Uterus (tissue), 4 donors: ENCODE data around the gene CILP2. TPM values are rescaled to one million over a fixed set of nuclear protein-coding genes. Genes with fewer than 3 reads are reported as not detected.

Source experiments
- DNase-seq, 2 donors: peaks; one replicate each; pipeline ENCODE4 v3.0.0-alpha.2; 2019 to 2020
- H3K27ac ChIP-seq, 2 donors: fragments of 200-600 bp; sonication (generic); 1 replicate in 1 of 2; 2 replicates in 1 of 2; pipeline ENCODE4 v1.5.1; 2016 to 2018
- H3K27me3 ChIP-seq, 2 donors: fragments of 200-600 bp; sonication (generic); one replicate each; pipeline ENCODE4 v1.5.1; 2018 to 2019; ENCODE audit warnings: control low read depth in 1 of 2
- H3K36me3 ChIP-seq, 2 donors: fragments of 200-600 bp; sonication (generic); one replicate each; pipeline ENCODE4 v1.5.1; 2019; ENCODE audit warnings: control low read depth in 1 of 2
- H3K4me1 ChIP-seq, 2 donors: fragments of 200-600 bp; sonication (generic); one replicate each; pipeline ENCODE4 v1.5.1; 2018 to 2019; ENCODE audit warnings: control low read depth in 1 of 2
- H3K4me3 ChIP-seq, 2 donors: fragments of 200-600 bp; sonication (generic); 1 replicate in 1 of 2; 2 replicates in 1 of 2; pipeline ENCODE4 v1.5.1; 2018 to 2019; ENCODE audit warnings: mild to moderate bottlenecking in 1 of 2
- H3K9me3 ChIP-seq, 2 donors: fragments of 200-600 bp; sonication (generic); one replicate each; pipeline ENCODE4 v1.5.1; 2019; ENCODE audit warnings: control low read depth in 1 of 2
- POLR2A ChIP-seq, 2 donors: fragments of 450-650 bp; IDR thresholded peaks; one replicate each; pipeline ENCODE4 v1.6.1; 2016; ENCODE audit warnings: antibody characterized with exemption in 2 of 2, mild to moderate bottlenecking in 1 of 2, moderate library complexity in 1 of 2
- intact Hi-C: fragments of 100-400 bp; cut with DNase I; formaldehyde crosslinking; loops from one replicate; pipeline ENCODE4 v1.15.1; 2023; ENCODE audit warnings: low total_unique reads
- total RNA-seq, 4 donors: library from RNA; depleted of rRNA in 3 of 4; stranded (reverse); fragments of >200 nt in 3 of 4; gene quantifications; one replicate each; pipeline versions ENCODE4 v1.1.0 to v1.2.4, GENCODE V29; 2014 to 2023
- TF ChIP-seq, protein P1 (sequence below), 4 experiments: fragments of 200-600 bp in 2 of 4; fragments of 450-650 bp in 2 of 4; sonication (generic) in 2 of 4; IDR thresholded peaks; one replicate each; pipeline ENCODE4 v1.5.1; 2016 to 2019; ENCODE audit warnings: antibody characterized with exemption in 4 of 4, mild to moderate bottlenecking in 2 of 4, moderate library complexity in 1 of 4
- donor health status: DM: yes; HTN: yes; CAD: no.

CILP2 gene
- total RNA-seq, 4 donors from 2014 or later = 0.15 to 1.2 TPM; not detected in 2

DNA sequence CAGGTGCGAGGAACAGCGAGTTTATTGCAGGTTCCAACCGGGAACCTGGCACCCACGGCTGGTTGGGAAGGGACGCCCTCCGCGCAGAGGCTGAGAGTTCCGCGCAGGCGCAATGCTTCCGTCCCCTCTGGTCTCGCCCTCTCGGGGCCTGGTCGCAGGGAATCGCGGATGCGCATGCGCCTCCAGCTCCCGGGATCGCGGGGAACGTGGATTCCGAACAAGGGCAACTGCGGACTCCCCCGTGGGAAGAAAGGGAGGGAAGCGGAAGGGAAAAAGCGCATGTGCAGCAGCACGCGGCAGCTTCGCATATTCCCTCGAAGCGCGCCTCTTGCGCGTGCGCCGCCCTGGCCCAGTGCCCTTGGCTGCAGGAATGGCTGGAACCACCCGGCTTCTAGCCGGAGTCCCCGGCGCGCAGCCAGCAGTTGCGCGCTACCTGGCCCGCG lies 23.8 kb upstream of the CILP2 start:
- no peaks in the 10 kb centered on the region for H3K36me3 ChIP-seq

DNA sequence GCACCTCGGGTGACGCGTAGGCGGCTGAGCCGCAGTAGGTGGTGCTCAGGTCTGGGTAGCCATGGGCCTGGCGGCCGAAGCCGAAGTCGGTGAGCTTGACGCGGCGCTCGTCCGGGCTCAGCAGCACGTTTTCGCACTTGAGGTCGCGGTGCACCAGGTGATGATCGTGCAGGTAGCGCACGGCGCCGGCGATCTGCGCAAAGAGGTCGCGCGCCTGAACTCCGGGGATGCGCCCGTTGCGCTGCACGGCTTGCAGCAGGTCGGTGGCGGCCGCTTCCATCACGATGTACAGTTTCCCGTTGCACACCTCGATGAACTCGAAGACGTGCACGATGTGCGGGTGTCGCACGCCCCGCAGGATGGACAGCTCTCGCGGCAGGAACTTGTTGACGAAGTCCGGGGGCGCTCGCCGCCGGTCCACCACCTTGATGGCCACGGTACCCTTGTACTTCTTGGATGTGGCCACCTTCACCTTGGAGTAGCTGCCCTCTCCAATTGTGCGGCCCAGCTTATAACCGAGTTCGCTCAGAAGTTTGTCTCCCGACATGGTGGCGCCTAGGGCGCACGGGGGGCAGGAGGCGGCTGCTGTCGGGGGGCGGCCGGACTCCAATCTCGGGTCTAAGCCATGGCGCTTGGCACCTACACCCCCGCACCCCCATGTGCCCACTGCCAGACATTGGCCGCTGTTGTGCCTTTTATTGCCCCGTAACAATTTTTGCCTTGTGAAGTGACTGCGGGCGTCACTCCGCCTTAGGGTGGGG lies 23.0 kb upstream of the CILP2 start, which contains the start of gene TSSK6:
TSS of gene TSSK6 (minus strand) at position 668 of the 761 bp plus-strand sequence. CDS start at position 547, 121 bp downstream.
- Histone ChIP-seq H3K9me3 (no peaks in the 10 kb centered on the region), H3K4me3 (peak within 1 kb of the TSS; percentile 64 to 83), H3K4me1 (peaks cover 0 to 6% of the 10 kb centered on the region in 2 donors), H3K27ac (peak within 1 kb of the TSS; percentile 77 to 80), H3K27me3 (no peaks in the 10 kb centered on the region), H3K36me3 (no peaks in the 10 kb centered on the region)
- no peak for DNase-seq
- intact Hi-C loops = no loop called here
- TF ChIP-seq, protein P1, sequence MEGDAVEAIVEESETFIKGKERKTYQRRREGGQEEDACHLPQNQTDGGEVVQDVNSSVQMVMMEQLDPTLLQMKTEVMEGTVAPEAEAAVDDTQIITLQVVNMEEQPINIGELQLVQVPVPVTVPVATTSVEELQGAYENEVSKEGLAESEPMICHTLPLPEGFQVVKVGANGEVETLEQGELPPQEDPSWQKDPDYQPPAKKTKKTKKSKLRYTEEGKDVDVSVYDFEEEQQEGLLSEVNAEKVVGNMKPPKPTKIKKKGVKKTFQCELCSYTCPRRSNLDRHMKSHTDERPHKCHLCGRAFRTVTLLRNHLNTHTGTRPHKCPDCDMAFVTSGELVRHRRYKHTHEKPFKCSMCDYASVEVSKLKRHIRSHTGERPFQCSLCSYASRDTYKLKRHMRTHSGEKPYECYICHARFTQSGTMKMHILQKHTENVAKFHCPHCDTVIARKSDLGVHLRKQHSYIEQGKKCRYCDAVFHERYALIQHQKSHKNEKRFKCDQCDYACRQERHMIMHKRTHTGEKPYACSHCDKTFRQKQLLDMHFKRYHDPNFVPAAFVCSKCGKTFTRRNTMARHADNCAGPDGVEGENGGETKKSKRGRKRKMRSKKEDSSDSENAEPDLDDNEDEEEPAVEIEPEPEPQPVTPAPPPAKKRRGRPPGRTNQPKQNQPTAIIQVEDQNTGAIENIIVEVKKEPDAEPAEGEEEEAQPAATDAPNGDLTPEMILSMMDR (IDR thresholded peaks at IDR 0.05) = no peak
- no peak for TF ChIP-seq POLR2A (IDR thresholded peaks at IDR 0.05)

More for the DNA sequence above, 23.8 kb upstream of the CILP2 start:
- no peak for TF ChIP-seq POLR2A (IDR thresholded peaks at IDR 0.05)
- DNase-seq = peak in 1 of 2 donors; percentile 51
- intact Hi-C loops = no loop called here
- Histone ChIP-seq H3K4me3 (peak overlapping the region in 1 of 2 donors; percentile 1), H3K4me1 (peaks cover 0 to 6% of the 10 kb centered on the region in 2 donors), H3K27ac (no peak overlapping the region), H3K9me3 (no peaks in the 10 kb centered on the region), H3K27me3 (no peaks in the 10 kb centered on the region)

DNA sequence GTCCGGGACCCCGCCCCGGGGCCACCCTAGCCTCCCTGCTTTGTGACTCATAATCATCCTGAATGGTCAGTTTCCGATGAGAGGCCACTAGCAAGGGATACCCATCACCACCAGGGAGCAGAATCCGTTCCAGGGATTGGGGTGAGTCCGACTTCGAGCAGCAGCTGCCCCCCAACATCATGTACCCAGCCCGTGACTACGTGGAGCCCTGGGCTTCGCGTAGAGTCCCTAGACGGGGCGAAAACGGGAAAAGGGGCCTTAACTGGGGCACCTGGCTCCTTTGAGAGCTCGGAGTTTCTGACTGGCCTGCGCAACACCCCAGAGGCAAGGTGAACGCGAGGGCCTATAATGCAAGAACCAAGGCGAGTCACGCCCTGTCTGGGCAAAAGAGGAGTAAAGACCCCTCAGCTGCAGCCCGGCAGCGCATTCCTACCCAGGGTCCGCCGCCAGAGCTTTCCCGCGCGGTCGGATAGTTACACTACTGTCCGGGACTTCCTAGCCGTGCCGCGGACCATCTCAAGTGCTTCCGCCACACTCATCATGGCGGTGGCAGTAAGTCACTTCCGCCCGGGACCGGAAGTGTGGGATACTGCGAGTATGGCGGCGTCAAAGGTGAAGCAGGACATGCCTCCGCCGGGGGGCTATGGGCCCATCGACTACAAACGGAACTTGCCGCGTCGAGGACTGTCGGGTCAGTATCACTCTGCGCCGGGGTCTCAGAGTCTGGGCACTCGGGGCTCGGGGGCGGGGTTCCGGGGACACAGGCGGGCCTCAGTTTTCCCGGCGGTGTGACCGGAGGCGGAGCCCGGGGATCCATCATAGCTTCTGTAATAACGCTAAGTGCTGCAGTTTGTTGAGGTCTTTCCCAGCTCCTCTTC lies 22.2 kb upstream of the CILP2 start, which contains the start of gene NDUFA13:
TSS of gene NDUFA13 (plus strand) at position 584 of the 878 bp plus-strand sequence. CDS start at position 598, 14 bp downstream.
- DNase-seq = peak; percentile 91 to 96
- intact Hi-C loops = no loop called here
- no peaks in the 10 kb centered on the region for H3K36me3 ChIP-seq
- H3K9me3 ChIP-seq = no peaks in the 10 kb centered on the region
- TF ChIP-seq, protein P1 (IDR thresholded peaks at IDR 0.05) = no peak
- peak; percentile 27 to 68 for TF ChIP-seq POLR2A (IDR thresholded peaks at IDR 0.05)
- H3K4me1 ChIP-seq = peaks cover 0 to 6% of the 10 kb centered on the region in 2 donors
- H3K27me3 ChIP-seq = no peaks in the 10 kb centered on the region
- H3K4me3 ChIP-seq = peak within 1 kb of the TSS; percentile 64 to 83
- H3K27ac ChIP-seq = peak within 1 kb of the TSS; percentile 77 to 80

DNA sequence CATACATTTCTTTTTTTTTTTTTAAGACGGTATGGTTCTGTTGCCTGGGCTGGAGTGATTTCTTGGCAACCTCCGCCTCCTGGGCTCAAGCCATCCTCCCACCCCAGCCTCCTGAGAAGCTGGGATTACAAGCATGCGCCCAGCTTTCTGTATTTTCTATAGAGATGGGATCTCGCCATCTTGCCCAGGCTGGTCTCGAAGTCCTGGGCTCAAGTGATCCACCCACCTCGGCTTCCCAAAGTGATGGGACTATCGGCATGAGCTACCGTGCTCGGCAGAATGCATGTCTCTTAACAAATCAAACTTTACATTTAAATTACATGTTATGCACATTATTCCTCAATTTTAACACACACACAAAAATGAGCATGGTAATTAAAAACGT lies 20.8 kb upstream of the CILP2 start:
- TF ChIP-seq, protein P1 (IDR thresholded peaks at IDR 0.05) = no peak
- TF ChIP-seq POLR2A (IDR thresholded peaks at IDR 0.05) = no peak
- H3K4me1 ChIP-seq = peaks cover 0 to 6% of the 10 kb centered on the region in 2 donors
- no peak overlapping the region for H3K27ac ChIP-seq
- no peaks in the 10 kb centered on the region for H3K36me3 ChIP-seq
- no peak for DNase-seq
- H3K9me3 ChIP-seq = no peaks in the 10 kb centered on the region
- no peak overlapping the region for H3K4me3 ChIP-seq
- H3K27me3 ChIP-seq = no peaks in the 10 kb centered on the region
- intact Hi-C loops = no loop called here

DNA sequence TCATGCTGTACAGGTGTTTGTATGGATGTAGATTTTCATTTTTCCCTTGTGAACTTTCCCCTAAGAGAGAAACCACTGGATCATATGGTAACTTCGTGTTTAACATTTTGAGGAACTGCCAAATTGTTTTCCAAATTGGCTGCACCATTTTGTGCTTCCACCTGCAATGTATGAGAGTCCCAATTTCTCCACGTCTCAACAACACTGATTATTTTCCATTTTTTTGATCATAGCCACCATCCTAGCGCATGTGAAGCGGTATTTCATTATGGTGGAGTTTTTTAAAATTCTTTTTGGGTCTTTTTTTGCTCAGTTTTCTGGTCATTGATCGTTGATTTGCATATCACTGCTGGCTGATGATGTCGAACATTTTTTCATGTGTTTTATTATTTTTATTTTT lies 17.1 kb upstream of the CILP2 start:
- no peak for TF ChIP-seq POLR2A (IDR thresholded peaks at IDR 0.05)
- TF ChIP-seq, protein P1 (IDR thresholded peaks at IDR 0.05) = no peak
- intact Hi-C loops = no loop called here
- Histone ChIP-seq H3K9me3 (no peaks in the 10 kb centered on the region), H3K4me1 (no peaks in the 10 kb centered on the region), H3K36me3 (no peaks in the 10 kb centered on the region), H3K27me3 (no peaks in the 10 kb centered on the region), H3K27ac (no peak overlapping the region), H3K4me3 (no peak overlapping the region)
- DNase-seq = no peak
